Testis (tissue), 2 donors: ENCODE data around the gene GINS3.

Experiments
- CTCF ChIP-seq, 3 experiments: fragments of 450-650 bp in 2 of 3; fragments of 200-600 bp in 1 of 3; sonication (generic) in 1 of 3; IDR thresholded peaks; one replicate each; pipeline ENCODE4 v1.5.1; 2016 to 2019; ENCODE audit warnings: antibody characterized with exemption in 3 of 3, mild to moderate bottlenecking in 2 of 3, moderate library complexity in 1 of 3
- POLR2A ChIP-seq: fragments of 450-650 bp; IDR thresholded peaks from one replicate; pipeline ENCODE4 v1.6.1; 2017; ENCODE audit warnings: antibody characterized with exemption, mild to moderate bottlenecking, moderate library complexity

GRCh38 chr16:58393138-58393504, 850 bp downstream of the GINS3 start:
- TF ChIP-seq CTCF (IDR thresholded peaks at IDR 0.05), result no peak
- TF ChIP-seq POLR2A, result no peak
